K562 (cell line): ENCODE data around the gene SLC39A11. TPM values are rescaled to one million over a fixed set of nuclear protein-coding genes. Genes with fewer than 3 reads are reported as not detected.

ENCODE experiments used
- ATAC-seq: fragments of 200-7000 bp; cut with Tn5 transposase; 3 replicates; pipeline ENCODE4 v1.9.1; 2020; ENCODE audit warnings: moderate library complexity
- BruUV-seq: library from RNA; stranded (reverse); fragments of 400-500 nt; replicated peaks from 2 replicates; lab custom pipeline; 2021; lab: Mats Ljungman, UMichigan
- CTCF ChIA-PET: fragments of 300-600 bp; formaldehyde crosslinking; extraction: SDS; loops from one replicate; lab custom pipeline; 2021; ENCODE audit warnings: low intra/inter-chr PET ratio; lab: Yijun Ruan, JAX
- POLR2A ChIA-PET: fragments of 300-600, 350-650 bp; sonication (Branson Sonifier 250); formaldehyde crosslinking; extraction: SDS; loops from one replicate; lab custom pipeline; 2021; ENCODE audit warnings: antibody characterized with exemption, inconsistent platforms; lab: Yijun Ruan, JAX
- DNase-seq, 4 experiments: peaks; one replicate each; pipeline versions ENCODE4 v3.0.0 to v3.0.0-alpha.2; 2011 to 2018; ENCODE audit warnings: low spot score in 3 of 4, mixed read lengths in 3 of 4; ENCODE audit errors: extremely low read depth in 1 of 4
- FAIRE-seq: peaks from 2 replicates; lab custom pipeline; 2011; peaks lifted over from hg19 to GRCh38; lab: Jason Lieb, UNC
- H2AFZ ChIP-seq: 2 replicates; pipeline ENCODE4 v1.6.0; 2011; ENCODE audit warnings: low read depth, low read length, control low read depth, inconsistent platforms
- H3K27ac ChIP-seq: fragments of 200-600 bp; 3 replicates; pipeline ENCODE4 v1.8.0; 2011; ENCODE audit warnings: low read depth, mild to moderate bottlenecking, control low read depth, inconsistent platforms, low read length, moderate library complexity, mixed read lengths; ENCODE audit errors: extremely low read depth
- H3K27me3 ChIP-seq, 2 experiments: fragments of 300-600 bp in 1 of 2; 2 replicates in 1 of 2; 3 replicates in 1 of 2; pipeline versions ENCODE4 v1.6.0 to v1.8.0; 2011; ENCODE audit warnings: inconsistent platforms in 2 of 2, low read length in 2 of 2, mild to moderate bottlenecking in 1 of 2, mixed read lengths in 1 of 2, moderate library complexity in 1 of 2; ENCODE audit not compliant: control insufficient read depth in 2 of 2, insufficient read depth in 2 of 2
- H3K36me3 ChIP-seq: fragments of 300-600 bp; 3 replicates; pipeline ENCODE4 v1.8.0; 2011; ENCODE audit warnings: mild to moderate bottlenecking, low read length, inconsistent platforms; ENCODE audit not compliant: control insufficient read depth, insufficient read depth
- H3K4me1 ChIP-seq, 2 experiments: fragments of 200-600 bp in 1 of 2; replicated peaks in 1 of 2; 2 replicates in 1 of 2; 3 replicates in 1 of 2; pipeline versions ENCODE4 v1.5.1 to v1.8.0; 2011; ENCODE audit warnings: inconsistent platforms in 2 of 2, low read length in 2 of 2, mild to moderate bottlenecking in 1 of 2, mixed read lengths in 1 of 2, moderate library complexity in 1 of 2; ENCODE audit not compliant: control insufficient read depth in 2 of 2, insufficient read depth in 2 of 2
- H3K4me2 ChIP-seq: 2 replicates; pipeline ENCODE4 v1.6.1; 2011; ENCODE audit warnings: low read length, control low read depth, inconsistent platforms, mixed read lengths; ENCODE audit not compliant: insufficient read depth
- H3K4me3 ChIP-seq: fragments of 200-600 bp; sonication (generic), shearing (Covaris generic); 2 replicates; pipeline ENCODE4 v1.5.1; 2016; ENCODE audit warnings: control low read depth, inconsistent platforms
- H3K79me2 ChIP-seq: fragments of 200-600 bp; 3 replicates; pipeline ENCODE4 v1.8.0; 2011; ENCODE audit warnings: low read length, inconsistent platforms; ENCODE audit not compliant: control insufficient read depth, insufficient read depth
- H3K9ac ChIP-seq, 2 experiments: 2 replicates each; pipeline versions ENCODE4 v1.6.0 to v1.6.1; 2011; ENCODE audit warnings: low read depth in 2 of 2, low read length in 2 of 2, control low read depth in 1 of 2, inconsistent platforms in 1 of 2, mild to moderate bottlenecking in 1 of 2, mixed read lengths in 1 of 2; ENCODE audit not compliant: insufficient read depth in 1 of 2
- H3K9me1 ChIP-seq: one replicate; pipeline ENCODE4 v1.6.0; 2011; ENCODE audit warnings: inconsistent platforms, mild to moderate bottlenecking, low read length, moderate library complexity; ENCODE audit not compliant: control insufficient read depth, insufficient read depth
- H3K9me3 ChIP-seq: replicated peaks from 2 replicates; pipeline ENCODE4 v1.5.1; 2011; ENCODE audit warnings: low read depth, low read length, inconsistent platforms; ENCODE audit not compliant: control insufficient read depth, insufficient read depth
- H4K20me1 ChIP-seq: replicated peaks from 2 replicates; pipeline ENCODE4 v1.6.1; 2011; ENCODE audit warnings: low read length, inconsistent platforms, mixed read lengths; ENCODE audit not compliant: control insufficient read depth, insufficient read depth
- AFF4 ChIP-seq: sonication (generic); formaldehyde crosslinking; IDR thresholded peaks from 2 replicates; pipeline ENCODE4 v1.8.0; 2023; ENCODE audit warnings: mild to moderate bottlenecking, missing genetic modification reagents
- BMI1 ChIP-seq: fragments of 150-350 bp; IDR thresholded peaks from 2 replicates; pipeline ENCODE4 v1.6.1; 2014; ENCODE audit warnings: low read length
- CBFA2T2 ChIP-seq: fragments of 450-650 bp; conservative IDR thresholded peaks from 2 replicates; pipeline ENCODE4 v1.6.1; 2017; ENCODE audit warnings: mild to moderate bottlenecking
- CBFA2T3 ChIP-seq: fragments of 450-650 bp; IDR thresholded peaks from 2 replicates; pipeline ENCODE4 v1.6.1; 2017
- CBX2 ChIP-seq: fragments of 200-600 bp; sonication (generic); IDR thresholded peaks from one replicate; pipeline ENCODE4 v1.6.1; 2012; ENCODE audit warnings: mild to moderate bottlenecking, low read length, inconsistent platforms; ENCODE audit not compliant: insufficient read depth, poor library complexity, severe bottlenecking
- CREB5 ChIP-seq: fragments of 250-450 bp; sonication (Bioruptor Pico); IDR thresholded peaks from 2 replicates; pipeline ENCODE4 v1.5.0; 2020; ENCODE audit warnings: mild to moderate bottlenecking
- FOXA3 ChIP-seq, 2 experiments: fragments of 450-650 bp in 1 of 2; sonication (generic) in 1 of 2; formaldehyde crosslinking; IDR thresholded peaks in 1 of 2; conservative IDR thresholded peaks in 1 of 2; 2 replicates each; pipeline versions ENCODE4 v1.4.0 to v1.8.0; 2020 to 2022; ENCODE audit warnings: mild to moderate bottlenecking in 2 of 2, missing genetic modification reagents in 1 of 2
- GABPB2 ChIP-seq: fragments of 250-450 bp; sonication (Bioruptor Pico); conservative IDR thresholded peaks from 2 replicates; pipeline ENCODE4 v1.5.1; 2021; ENCODE audit warnings: mild to moderate bottlenecking
- HDAC6 ChIP-seq: IDR thresholded peaks from 2 replicates; pipeline ENCODE4 v1.6.1; 2012; ENCODE audit warnings: low read depth, mild to moderate bottlenecking, control low read depth, inconsistent platforms, low read length, moderate library complexity
- HIVEP1 ChIP-seq: fragments of 250-450 bp; sonication (Bioruptor Pico); IDR thresholded peaks from 2 replicates; pipeline ENCODE4 v1.4.0; 2020; ENCODE audit warnings: mild to moderate bottlenecking
- MAFK ChIP-seq: IDR thresholded peaks from 2 replicates; pipeline ENCODE4 v1.6.1; 2011; ENCODE audit warnings: low read length, improper control_type of control experiment
- PHB ChIP-seq: fragments of 250-450 bp; sonication (Bioruptor Pico); IDR thresholded peaks from 2 replicates; pipeline ENCODE4 v1.5.0; 2021
- POLR2AphosphoS2 ChIP-seq: IDR thresholded peaks from 2 replicates; pipeline ENCODE4 v1.6.1; 2012; ENCODE audit warnings: low read length, improper control_type of control experiment
- POLR3G ChIP-seq: IDR thresholded peaks from 2 replicates; pipeline ENCODE4 v1.6.1; 2011; ENCODE audit not compliant: insufficient read length, insufficient replicate concordance; ENCODE audit errors: extremely low read depth
- RBM17 ChIP-seq: fragments of 200-400 bp; formaldehyde crosslinking; IDR thresholded peaks from 2 replicates; pipeline ENCODE4 v1.6.1; 2017; ENCODE audit warnings: low read depth, mild to moderate bottlenecking, low read length, borderline replicate concordance
- ZNF431 ChIP-seq: sonication (generic); formaldehyde crosslinking; IDR thresholded peaks from 2 replicates; pipeline ENCODE4 v1.8.0; 2022; ENCODE audit warnings: mild to moderate bottlenecking, missing genetic modification reagents
- ZNF644 ChIP-seq: fragments of 200-800 bp; sonication (Bioruptor generic); IDR thresholded peaks from 2 replicates; pipeline ENCODE4 v1.6.1; 2016; ENCODE audit warnings: low read depth, missing genetic modification characterization, missing compliant biosample characterization
- WGBS: fragments of 100-300 bp; shearing (Covaris generic); methylation state at CpG from one replicate; pipeline ENCODE4 v1.1.6; 2016; ENCODE audit warnings: low coverage, mixed read lengths; ENCODE audit not compliant: insufficient coverage; ENCODE audit errors: missing lambda C conversion rate; 5-methylcytosine and 5-hydroxymethylcytosine counted together
- in situ Hi-C: fragments of 300-500 bp; cut with MboI; formaldehyde crosslinking; loops from 4 replicates; pipeline ENCODE4 v1.15.0; 2018; ENCODE audit warnings: inconsistent platforms, mixed read lengths
- intact Hi-C: fragments of 100-400 bp; cut with micrococcal nuclease; formaldehyde crosslinking; loops from 2 replicates; pipeline ENCODE4 v1.14.2; 2022
- polyA plus RNA-seq, 8 experiments: library from polyadenylated mRNA; depleted of rRNA in 4 of 8; stranded (reverse) in 5 of 8; unstranded in 3 of 8; fragments of >200 nt; fragmentation: Nextera tagmentation in 2 of 8; fragmentation: Illumina TruSeq in 1 of 8; extraction: Ambion mirVana in 2 of 8; extraction: Trizol in 1 of 8; gene quantifications; 2 replicates each; pipeline versions ENCODE4 v1.2.1 to v1.2.3, GENCODE V29; 2011 to 2014; ENCODE audit warnings: inconsistent platforms in 1 of 8, missing spikeins in 1 of 8
- total RNA-seq, 7 experiments: library from RNA; depleted of rRNA in 6 of 7; stranded (reverse); fragments of >200 nt in 6 of 7; fragmentation: Illumina TruSeq in 2 of 7; extraction: Trizol in 2 of 7; gene quantifications; 2 replicates each; pipeline versions ENCODE4 v1.2.1 to v1.2.3, GENCODE V29; 2011 to 2021; ENCODE audit warnings: low replicate concordance in 1 of 7

The SLC39A11 gene
- total and polyA plus RNA-seq, 9 of the 15 experiments (the other 6 are each of a cell fraction or from before 2014, with no cell fraction given), result 10.5 to 26.4 (median 13.4) TPM

DNA sequence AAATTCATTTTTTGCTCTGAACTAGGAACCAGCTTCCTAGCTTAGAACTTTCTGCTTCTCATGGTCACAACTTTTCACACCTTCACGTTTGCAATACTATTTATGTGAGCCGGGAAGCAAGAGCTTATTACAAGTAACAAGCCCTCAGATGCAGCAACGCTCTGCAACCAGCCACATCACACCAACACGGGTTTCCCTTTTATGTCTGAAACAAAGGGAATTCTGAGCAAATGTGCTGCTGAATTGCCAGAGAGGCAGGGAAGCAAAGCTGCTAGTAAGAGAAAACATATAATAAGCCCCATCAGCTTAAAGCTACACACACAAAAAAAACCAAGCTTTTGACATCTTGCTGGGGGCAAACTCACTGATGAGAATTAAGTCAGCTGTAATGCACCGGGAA is 122.2 kb downstream of the SLC39A11 start:
- ChIA-PET POLR2A (interaction anchor here (0.6 kb wide), 1 partner anchor 1041 kb away, joined by 3 read pairs; no protein-coding TSS in a partner anchor), CTCF (no interaction called here)
- intact Hi-C loops, result no loop called here
- H3K27me3 ChIP-seq, result no peaks in the 10 kb centered on the region
- H3K4me1 ChIP-seq, result no peaks in the 10 kb centered on the region; a peak in 1 of 5 replicates
- ATAC-seq, result no peak
- H3K4me2 ChIP-seq, result no peak overlapping the region
- no peak overlapping the region for H2AFZ ChIP-seq
- no peaks in the 10 kb centered on the region for H4K20me1 ChIP-seq
- H3K9me1 ChIP-seq, result no peaks in the 10 kb centered on the region
- no peak overlapping the region for H3K27ac ChIP-seq
- no peak overlapping the region for H3K4me3 ChIP-seq
- no peak for DNase-seq
- H3K36me3 ChIP-seq, result no peaks in the 10 kb centered on the region
- H3K79me2 ChIP-seq, result no peaks in the 10 kb centered on the region
- no peaks in the 10 kb centered on the region for H3K9me3 ChIP-seq
- WGBS, result 42% methylated on average over 5 of the region's 5 CpGs
- BruUV-seq, result no TSS peak
- FAIRE-seq, result no peak
- H3K9ac ChIP-seq, result no peak overlapping the region
- in situ Hi-C loops, result no loop called here
- no peak for TF ChIP-seq AFF4
- TF ChIP-seq HDAC6, result no peak
- TF ChIP-seq FOXA3 (CRISPR knock-in tag; conservative IDR thresholded peaks at IDR 0.05 in 1 of 2, IDR thresholded peaks at IDR 0.05 in 1 of 2), result no peak
- no peak for TF ChIP-seq RBM17
- no peak for TF ChIP-seq CREB5 (CRISPR knock-in tag)
- no peak for TF ChIP-seq POLR3G
- no peak for TF ChIP-seq CBFA2T3
- no peak for TF ChIP-seq CBX2
- TF ChIP-seq PHB, result no peak
- no peak for TF ChIP-seq GABPB2
- TF ChIP-seq ZNF644, result no peak
- no peak for TF ChIP-seq HIVEP1
- TF ChIP-seq BMI1, result no peak
- TF ChIP-seq MAFK, result no peak
- no peak for TF ChIP-seq CBFA2T2
- no peak for TF ChIP-seq ZNF431 (CRISPR knock-in tag)
- no peak for TF ChIP-seq POLR2AphosphoS2
